Uterine smooth muscle cell (primary cell): ENCODE measurements around the gene SMAD3. TPM values are rescaled to one million over a fixed set of nuclear protein-coding genes. Genes with fewer than 3 reads are reported as not detected.

Experiments used
- total RNA-seq: library from RNA; depleted of rRNA; stranded (reverse); fragments of >200 nt; gene quantifications from 2 replicates; pipeline ENCODE4 v1.2.3, GENCODE V29; 2014

SMAD3 gene
- total RNA-seq = 28.1 and 28.4 TPM in 2 replicates

DNA sequence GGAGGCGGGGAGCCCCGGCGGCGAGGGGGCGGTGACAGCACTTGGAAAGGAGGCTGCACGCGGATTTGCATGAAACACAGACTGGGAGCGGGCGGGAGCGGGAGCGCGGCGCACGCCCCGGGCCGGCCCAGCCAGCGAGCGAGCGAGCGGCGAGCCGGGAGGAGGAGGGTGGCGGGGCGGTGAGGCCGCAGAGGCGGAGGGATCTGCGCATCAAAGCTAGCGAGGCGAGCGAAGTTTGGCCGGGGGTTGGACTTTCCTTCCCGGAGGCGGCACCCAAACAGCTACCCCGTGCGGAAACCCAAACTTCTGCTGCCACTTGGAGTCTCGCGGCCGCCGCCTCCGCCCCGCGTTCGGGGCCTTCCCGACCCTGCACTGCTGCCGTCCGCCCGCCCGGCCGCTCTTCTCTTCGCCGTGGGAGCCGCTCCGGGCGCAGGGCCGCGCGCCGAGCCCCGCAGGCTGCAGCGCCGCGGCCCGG, at the start of gene SMAD3:
Gene SMAD3 (plus strand): TSS at position 72 of the 475 bp plus-strand sequence. CDS start 553 bp downstream, outside the sequence.

Other genes with a start within 250 kb of the SMAD3 start
- 51.2 and 61.6 TPM in 2 replicates for gene AAGAB, start 189.1 kb downstream of the SMAD3 start, total RNA-seq
- gene IQCH, start 189.2 kb downstream of the SMAD3 start, total RNA-seq = 5.7 and 7.0 TPM in 2 replicates